Progenitor cell of endocrine pancreas (in vitro differentiated cells): ENCODE data around the gene DRAP1. TPM values are rescaled to one million over a fixed set of nuclear protein-coding genes. Genes with fewer than 3 reads are reported as not detected.

Experiments used
- DNase-seq: peaks from one replicate; pipeline ENCODE4 v3.0.0; 2021; ENCODE audit warnings: low spot score; ENCODE audit not compliant: unreplicated experiment
- H3K27ac Mint-ChIP-seq: 2 replicates; pipeline ENCODE4 v1.8.0; 2021; ENCODE audit warnings: mild to moderate bottlenecking, moderate library complexity, mixed read lengths
- H3K27me3 Mint-ChIP-seq: 2 replicates; pipeline ENCODE4 v1.8.0; 2021; ENCODE audit warnings: mixed read lengths
- H3K36me3 Mint-ChIP-seq: 2 replicates; pipeline ENCODE4 v1.8.0; 2022; ENCODE audit warnings: mixed read lengths; ENCODE audit not compliant: insufficient read depth
- H3K4me1 Mint-ChIP-seq: 2 replicates; pipeline ENCODE4 v1.8.0; 2021; ENCODE audit warnings: low read depth, mixed read lengths
- H3K4me3 Mint-ChIP-seq: 2 replicates; pipeline ENCODE4 v1.8.0; 2021; ENCODE audit warnings: low read depth, mild to moderate bottlenecking, moderate library complexity, mixed read lengths
- H3K9me3 Mint-ChIP-seq: 2 replicates; pipeline ENCODE4 v1.8.0; 2021; ENCODE audit warnings: low read depth, mixed read lengths
- total RNA-seq: library from RNA; stranded (reverse); gene quantifications from 2 replicates; pipeline ENCODE4 v1.2.1, GENCODE V29; 2021
- TF ChIP-seq, protein P1 (sequence below): fragments of 200-600 bp; sonication (generic); IDR thresholded peaks from one replicate; pipeline ENCODE4 v1.5.0; 2021; ENCODE audit warnings: antibody characterized with exemption, mild to moderate bottlenecking; ENCODE audit not compliant: unreplicated experiment

Gene DRAP1
- total RNA-seq, 1 donor from 2014 or later = 65.8 TPM

DNA sequence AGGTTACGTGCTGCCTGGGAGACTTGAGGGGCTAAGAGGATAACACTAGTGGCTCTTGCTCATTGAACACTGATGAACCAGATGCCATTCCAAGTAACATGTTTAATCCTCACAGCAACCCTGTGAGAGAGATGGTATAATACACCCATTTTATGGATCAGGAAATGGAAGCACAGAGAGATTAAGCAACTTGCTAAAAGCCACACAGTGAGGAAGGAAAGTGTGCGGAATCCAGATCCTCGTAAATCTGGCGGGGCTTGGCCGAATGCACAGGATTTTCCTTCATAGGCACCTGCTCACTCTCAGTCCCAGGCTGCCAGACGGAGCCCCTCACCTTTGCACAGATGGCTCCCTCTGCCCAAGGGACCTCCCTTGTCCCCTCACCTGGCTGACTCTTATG lies 11.3 kb upstream of the DRAP1 start:
- Mint-ChIP-seq H3K9me3 (no peaks in the 10 kb centered on the region), H3K27me3 (peaks cover 42% of the 10 kb centered on the region), H3K4me1 (no peaks in the 10 kb centered on the region), H3K27ac (no peak overlapping the region), H3K4me3 (no peak overlapping the region), H3K36me3 (no peaks in the 10 kb centered on the region)
- no peak for DNase-seq
- TF ChIP-seq, protein P1, sequence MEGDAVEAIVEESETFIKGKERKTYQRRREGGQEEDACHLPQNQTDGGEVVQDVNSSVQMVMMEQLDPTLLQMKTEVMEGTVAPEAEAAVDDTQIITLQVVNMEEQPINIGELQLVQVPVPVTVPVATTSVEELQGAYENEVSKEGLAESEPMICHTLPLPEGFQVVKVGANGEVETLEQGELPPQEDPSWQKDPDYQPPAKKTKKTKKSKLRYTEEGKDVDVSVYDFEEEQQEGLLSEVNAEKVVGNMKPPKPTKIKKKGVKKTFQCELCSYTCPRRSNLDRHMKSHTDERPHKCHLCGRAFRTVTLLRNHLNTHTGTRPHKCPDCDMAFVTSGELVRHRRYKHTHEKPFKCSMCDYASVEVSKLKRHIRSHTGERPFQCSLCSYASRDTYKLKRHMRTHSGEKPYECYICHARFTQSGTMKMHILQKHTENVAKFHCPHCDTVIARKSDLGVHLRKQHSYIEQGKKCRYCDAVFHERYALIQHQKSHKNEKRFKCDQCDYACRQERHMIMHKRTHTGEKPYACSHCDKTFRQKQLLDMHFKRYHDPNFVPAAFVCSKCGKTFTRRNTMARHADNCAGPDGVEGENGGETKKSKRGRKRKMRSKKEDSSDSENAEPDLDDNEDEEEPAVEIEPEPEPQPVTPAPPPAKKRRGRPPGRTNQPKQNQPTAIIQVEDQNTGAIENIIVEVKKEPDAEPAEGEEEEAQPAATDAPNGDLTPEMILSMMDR = no peak

GRCh38 chr11:65911682-65912568 lies 7.3 kb upstream of the DRAP1 start:
- DNase-seq = no peak
- TF ChIP-seq, protein P1 = no peak
- Mint-ChIP-seq H3K27me3 (peaks cover 28% of the 10 kb centered on the region), H3K36me3 (no peaks in the 10 kb centered on the region), H3K4me3 (no peak overlapping the region), H3K9me3 (no peaks in the 10 kb centered on the region), H3K27ac (peak overlapping the region; percentile 54), H3K4me1 (peaks cover 2% of the 10 kb centered on the region)

DNA sequence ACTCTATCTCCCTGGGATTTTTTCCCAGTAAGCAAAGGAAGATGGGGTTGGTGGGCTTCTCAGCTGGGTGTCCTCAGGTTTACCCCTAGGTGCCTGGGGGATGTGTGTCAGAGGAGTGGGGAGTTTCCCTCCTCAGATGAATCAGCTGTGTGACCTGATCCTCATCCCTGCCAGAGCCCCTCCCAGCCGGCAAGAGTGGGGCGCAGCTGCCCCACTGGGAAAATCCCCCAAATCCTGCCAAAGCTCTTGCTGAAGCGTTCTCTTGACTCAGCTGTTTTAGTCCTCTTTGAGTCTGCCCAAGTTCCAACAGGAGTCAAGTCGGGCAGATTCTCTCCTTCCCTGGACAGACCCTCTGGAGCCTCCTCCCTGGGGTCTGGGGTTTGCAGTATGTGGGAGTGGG lies 6.4 kb upstream of the DRAP1 start:
- Mint-ChIP-seq H3K27ac (no peak overlapping the region), H3K36me3 (no peaks in the 10 kb centered on the region)
- no peak for DNase-seq

GRCh38 chr11:65915101-65915820 lies 4.0 kb upstream of the DRAP1 start:
- H3K36me3 Mint-ChIP-seq = no peaks in the 10 kb centered on the region
- TF ChIP-seq, protein P1 = no peak
- H3K4me3 Mint-ChIP-seq = peak overlapping the region; percentile 47
- H3K27ac Mint-ChIP-seq = peak overlapping the region; percentile 76
- H3K9me3 Mint-ChIP-seq = no peaks in the 10 kb centered on the region
- H3K4me1 Mint-ChIP-seq = peaks cover 6% of the 10 kb centered on the region
- peaks cover 5% of the 10 kb centered on the region for H3K27me3 Mint-ChIP-seq
- DNase-seq = no peak

More for the DNA sequence above, 6.4 kb upstream of the DRAP1 start:
- peaks cover 20% of the 10 kb centered on the region for H3K27me3 Mint-ChIP-seq
- TF ChIP-seq, protein P1 = no peak
- peaks cover 2% of the 10 kb centered on the region for H3K4me1 Mint-ChIP-seq
- no peak overlapping the region for H3K4me3 Mint-ChIP-seq
- no peaks in the 10 kb centered on the region for H3K9me3 Mint-ChIP-seq

GRCh38 chr11:65915821-65916251 lies 3.4 kb upstream of the DRAP1 start:
- H3K27me3 Mint-ChIP-seq = peaks cover 5% of the 10 kb centered on the region
- TF ChIP-seq, protein P1 = no peak
- H3K4me3 Mint-ChIP-seq = no peak overlapping the region
- no peak for DNase-seq
- no peaks in the 10 kb centered on the region for H3K9me3 Mint-ChIP-seq
- no peak overlapping the region for H3K27ac Mint-ChIP-seq
- H3K4me1 Mint-ChIP-seq = peaks cover 6% of the 10 kb centered on the region
- no peaks in the 10 kb centered on the region for H3K36me3 Mint-ChIP-seq
